ENCODE measurements around the gene ANKRD9. TPM values are rescaled to one million over a fixed set of nuclear protein-coding genes. Genes with fewer than 3 reads are reported as not detected.
A peak's percentile ranks its signal among the peaks of the same experiment; 100 is the strongest.
"Not testable (repeated sequence)": the region's sequence is repeated elsewhere in the genome, so short reads cannot be mapped to it uniquely, and the experiment has no call there.

Gene ANKRD9
- total RNA-seq, 1 donor from 2014 or later, result 31.4 TPM

- no peak overlapping the region for H3K27ac Mint-ChIP-seq
- DNase-seq (ENCODE audit: extremely low spot score, unreplicated experiment), result no peak
- peak overlapping the region; percentile 65 for H3K4me3 Mint-ChIP-seq
- H3K4me1 Mint-ChIP-seq (ENCODE audit: unreplicated experiment), result peaks cover 19% of the 10 kb centered on the region
- H3K27me3 Mint-ChIP-seq, result peaks cover 39% of the 10 kb centered on the region
- H3K36me3 Mint-ChIP-seq, result no peaks in the 10 kb centered on the region
- peaks cover 6% of the 10 kb centered on the region for H3K9me3 Mint-ChIP-seq
- no peak for TF ChIP-seq CTCF (conservative IDR thresholded peaks at IDR 0.05)
These were observed 35.3 kb upstream of the ANKRD9 start for GRCh38 chr14:102544747-102545460.

GRCh38 chr14:102544046-102544746 lies 34.6 kb upstream of the ANKRD9 start:
- Mint-ChIP-seq H3K36me3 (no peaks in the 10 kb centered on the region), H3K27me3 (peaks cover 39% of the 10 kb centered on the region), H3K9me3 (peaks cover 6% of the 10 kb centered on the region), H3K4me1 (ENCODE audit: unreplicated experiment) (peaks cover 19% of the 10 kb centered on the region), H3K27ac (peak overlapping the region; percentile 23), H3K4me3 (peak overlapping the region; percentile 62)
- TF ChIP-seq CTCF (conservative IDR thresholded peaks at IDR 0.05), result no peak
- DNase-seq (ENCODE audit: extremely low spot score, unreplicated experiment), result no peak

GRCh38 chr14:102541771-102542170 lies 32.2 kb upstream of the ANKRD9 start:
- no peak for TF ChIP-seq CTCF (conservative IDR thresholded peaks at IDR 0.05)
- Mint-ChIP-seq H3K27ac (no peak overlapping the region), H3K9me3 (no peaks in the 10 kb centered on the region), H3K27me3 (peaks cover 24% of the 10 kb centered on the region), H3K4me3 (no peak overlapping the region), H3K4me1 (ENCODE audit: unreplicated experiment) (peaks cover 13% of the 10 kb centered on the region), H3K36me3 (no peaks in the 10 kb centered on the region)
- no peak for DNase-seq (ENCODE audit: extremely low spot score, unreplicated experiment)

- DNase-seq (ENCODE audit: extremely low spot score, unreplicated experiment); H3K36me3 Mint-ChIP-seq; H3K9me3 Mint-ChIP-seq; H3K27ac Mint-ChIP-seq; H3K4me3 Mint-ChIP-seq: not testable (repeated sequence)
- H3K27me3 Mint-ChIP-seq, result peaks cover 24% of the 10 kb centered on the region
- peaks cover 13% of the 10 kb centered on the region for H3K4me1 Mint-ChIP-seq (ENCODE audit: unreplicated experiment)
These were observed 31.5 kb upstream of the ANKRD9 start for GRCh38 chr14:102541029-102541491.

GRCh38 chr14:102540315-102541028 lies 30.9 kb upstream of the ANKRD9 start:
- H3K4me1 Mint-ChIP-seq (ENCODE audit: unreplicated experiment), result peaks cover 7% of the 10 kb centered on the region
- peaks cover 18% of the 10 kb centered on the region for H3K27me3 Mint-ChIP-seq
- no peak for DNase-seq (ENCODE audit: extremely low spot score, unreplicated experiment)
- H3K9me3 Mint-ChIP-seq, result no peaks in the 10 kb centered on the region
- H3K36me3 Mint-ChIP-seq, result no peaks in the 10 kb centered on the region
- no peak for TF ChIP-seq CTCF (conservative IDR thresholded peaks at IDR 0.05)
- no peak overlapping the region for H3K4me3 Mint-ChIP-seq
- H3K27ac Mint-ChIP-seq, result no peak overlapping the region
